Neural progenitor cell (in vitro differentiated cells): ENCODE data around the gene R3HDM4. TPM values are rescaled to one million over a fixed set of nuclear protein-coding genes. Genes with fewer than 3 reads are reported as not detected.

Experiments
- DNase-seq: peaks from one replicate; pipeline ENCODE4 v3.0.0-alpha.2; 2016; ENCODE audit warnings: low spot score
- H2AFZ ChIP-seq: fragments of 200-600 bp; sonication (generic); replicated peaks from 2 replicates; pipeline ENCODE4 v1.6.1; 2016; ENCODE audit warnings: antibody characterized with exemption
- H3F3A ChIP-seq: fragments of 200-600 bp; sonication (generic); 2 replicates; pipeline ENCODE4 v1.6.1; 2016; ENCODE audit warnings: antibody characterized with exemption, low read depth
- H3K27ac ChIP-seq: fragments of 200-600 bp; sonication (generic); 2 replicates; pipeline ENCODE4 v1.5.1; 2016; ENCODE audit warnings: mild to moderate bottlenecking
- H3K27me3 ChIP-seq: fragments of 200-600 bp; sonication (generic); 2 replicates; pipeline ENCODE4 v1.6.1; 2016; ENCODE audit warnings: mild to moderate bottlenecking, moderate library complexity
- H3K36me3 ChIP-seq: fragments of 200-600 bp; sonication (generic); 2 replicates; pipeline ENCODE4 v1.5.1; 2016
- H3K4me1 ChIP-seq: fragments of 200-600 bp; sonication (generic); 2 replicates; pipeline ENCODE4 v1.6.1; 2016; ENCODE audit warnings: mixed run types
- H3K4me2 ChIP-seq: fragments of 200-600 bp; sonication (generic); 2 replicates; pipeline ENCODE4 v1.6.1; 2016
- H3K4me3 ChIP-seq: fragments of 200-600 bp; sonication (generic); 2 replicates; pipeline ENCODE4 v1.5.1; 2016
- H3K79me2 ChIP-seq: fragments of 200-600 bp; sonication (generic); 2 replicates; pipeline ENCODE4 v1.6.1; 2016; ENCODE audit warnings: low read depth
- H3K9ac ChIP-seq: fragments of 200-600 bp; sonication (generic); 2 replicates; pipeline ENCODE4 v1.6.1; 2016
- H3K9me3 ChIP-seq: fragments of 200-600 bp; sonication (generic); 2 replicates; pipeline ENCODE4 v1.5.1; 2016; ENCODE audit warnings: low read depth
- H4K20me1 ChIP-seq: fragments of 200-600 bp; sonication (generic); 2 replicates; pipeline ENCODE4 v1.6.1; 2016; ENCODE audit warnings: low read depth
- H3K27ac Mint-ChIP-seq: 3 replicates; pipeline ENCODE4 v1.8.0; 2021; ENCODE audit warnings: mixed read lengths
- H3K27me3 Mint-ChIP-seq: 2 replicates; pipeline ENCODE4 v1.8.0; 2022; ENCODE audit warnings: low read depth, mild to moderate bottlenecking, inconsistent platforms, moderate library complexity, mixed read lengths; ENCODE audit not compliant: insufficient read depth
- H3K36me3 Mint-ChIP-seq: 3 replicates; pipeline ENCODE4 v1.8.0; 2021; ENCODE audit warnings: mixed read lengths
- H3K4me1 Mint-ChIP-seq: 3 replicates; pipeline ENCODE4 v1.8.0; 2021; ENCODE audit warnings: mixed read lengths
- H3K4me3 Mint-ChIP-seq: 3 replicates; pipeline ENCODE4 v1.8.0; 2021; ENCODE audit warnings: mild to moderate bottlenecking, moderate library complexity, mixed read lengths
- H3K9me3 Mint-ChIP-seq: 3 replicates; pipeline ENCODE4 v1.8.0; 2020; ENCODE audit warnings: mixed read lengths
- EZH2 ChIP-seq: fragments of 200-600 bp; sonication (generic); IDR thresholded peaks from 2 replicates; pipeline ENCODE4 v1.6.1; 2017; ENCODE audit warnings: antibody characterized with exemption, mild to moderate bottlenecking, moderate library complexity
- EZH2phosphoT487 ChIP-seq: fragments of 200-600 bp; sonication (generic); IDR thresholded peaks from 2 replicates; pipeline ENCODE4 v1.6.1; 2017; ENCODE audit warnings: antibody characterized with exemption
- total RNA-seq: library from RNA; depleted of rRNA; stranded (reverse); fragments of >200 nt; gene quantifications from 2 replicates; pipeline ENCODE4 v1.2.3, GENCODE V29; 2015; ENCODE audit warnings: low replicate concordance
- TF ChIP-seq, protein P1 (sequence below): fragments of 200-600 bp; sonication (generic); IDR thresholded peaks from 2 replicates; pipeline ENCODE4 v1.5.1; 2017; ENCODE audit warnings: antibody characterized with exemption, mild to moderate bottlenecking

Gene R3HDM4
- total RNA-seq, 1 donor from 2014 or later = 22.7 TPM

GRCh38 chr19:952049-952679 lies 39.1 kb upstream of the R3HDM4 start:
- Histone ChIP-seq H3K4me2 (peak overlapping the region; percentile 38), H3K9me3 (no peaks in the 10 kb centered on the region), H3K79me2 (peaks cover 69% of the 10 kb centered on the region), H3K27me3 (no peaks in the 10 kb centered on the region), H3K36me3 (no peaks in the 10 kb centered on the region), H3K27ac (peak overlapping the region; percentile 58), H3K4me1 (peaks cover 42% of the 10 kb centered on the region), H4K20me1 (peaks cover 87% of the 10 kb centered on the region), H3K4me3 (no peak overlapping the region), H2AFZ (no peak overlapping the region), H3F3A (peaks cover 26% of the 10 kb centered on the region), H3K9ac (no peak overlapping the region)
- no peak overlapping the region for H3K4me3 Mint-ChIP-seq
- H3K9me3 Mint-ChIP-seq = no peaks in the 10 kb centered on the region
- no peaks in the 10 kb centered on the region for H3K36me3 Mint-ChIP-seq
- no peak for DNase-seq
- no peak overlapping the region for H3K27ac Mint-ChIP-seq
- H3K27me3 Mint-ChIP-seq = peaks cover 2% of the 10 kb centered on the region
- TF ChIP-seq EZH2 (no peak), EZH2phosphoT487 (no peak)
- TF ChIP-seq, protein P1, sequence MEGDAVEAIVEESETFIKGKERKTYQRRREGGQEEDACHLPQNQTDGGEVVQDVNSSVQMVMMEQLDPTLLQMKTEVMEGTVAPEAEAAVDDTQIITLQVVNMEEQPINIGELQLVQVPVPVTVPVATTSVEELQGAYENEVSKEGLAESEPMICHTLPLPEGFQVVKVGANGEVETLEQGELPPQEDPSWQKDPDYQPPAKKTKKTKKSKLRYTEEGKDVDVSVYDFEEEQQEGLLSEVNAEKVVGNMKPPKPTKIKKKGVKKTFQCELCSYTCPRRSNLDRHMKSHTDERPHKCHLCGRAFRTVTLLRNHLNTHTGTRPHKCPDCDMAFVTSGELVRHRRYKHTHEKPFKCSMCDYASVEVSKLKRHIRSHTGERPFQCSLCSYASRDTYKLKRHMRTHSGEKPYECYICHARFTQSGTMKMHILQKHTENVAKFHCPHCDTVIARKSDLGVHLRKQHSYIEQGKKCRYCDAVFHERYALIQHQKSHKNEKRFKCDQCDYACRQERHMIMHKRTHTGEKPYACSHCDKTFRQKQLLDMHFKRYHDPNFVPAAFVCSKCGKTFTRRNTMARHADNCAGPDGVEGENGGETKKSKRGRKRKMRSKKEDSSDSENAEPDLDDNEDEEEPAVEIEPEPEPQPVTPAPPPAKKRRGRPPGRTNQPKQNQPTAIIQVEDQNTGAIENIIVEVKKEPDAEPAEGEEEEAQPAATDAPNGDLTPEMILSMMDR = no peak
- peaks cover 32% of the 10 kb centered on the region for H3K4me1 Mint-ChIP-seq

DNA sequence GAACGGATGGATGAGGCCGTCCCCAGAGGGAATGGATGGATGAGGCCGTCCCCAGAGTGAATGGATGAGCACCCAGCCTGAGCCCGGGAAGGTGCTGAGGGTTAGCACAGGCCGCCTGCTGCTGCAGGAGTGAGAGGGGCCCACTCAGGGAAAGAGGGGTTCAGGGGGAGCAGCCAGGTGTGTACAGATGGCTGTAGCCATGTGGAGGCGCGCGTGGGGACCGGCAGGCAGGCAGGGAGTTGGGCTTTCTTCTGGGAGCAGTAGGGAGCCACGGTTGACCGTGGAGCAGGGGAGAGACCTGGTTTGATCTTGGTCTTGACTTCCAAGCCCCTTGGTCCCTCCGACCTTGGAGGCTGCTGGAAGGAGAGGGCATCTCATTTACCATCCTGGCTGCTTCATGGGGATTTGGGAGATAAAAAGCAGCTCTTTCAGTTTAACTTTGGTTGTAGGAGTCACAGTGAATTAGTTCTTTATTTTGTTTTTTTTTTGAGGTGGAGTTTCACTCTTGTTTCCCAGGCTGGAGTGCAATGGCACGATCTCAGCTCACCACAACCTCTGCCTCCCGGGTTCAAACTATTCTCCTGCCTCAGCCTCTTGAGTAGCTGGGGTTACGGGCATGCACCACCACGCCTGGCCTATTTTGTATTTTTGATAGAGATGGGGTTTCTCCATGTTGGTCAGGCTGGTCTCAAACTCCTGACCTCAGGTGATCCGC lies 37.5 kb upstream of the R3HDM4 start:
- Histone ChIP-seq H3K4me1 (peaks cover 31% of the 10 kb centered on the region), H3K4me3 (no peak overlapping the region), H3K4me2 (no peak overlapping the region), H3K79me2 (peaks cover 77% of the 10 kb centered on the region), H4K20me1 (peaks cover 90% of the 10 kb centered on the region), H3K27ac (no peak overlapping the region), H3K27me3 (no peaks in the 10 kb centered on the region), H3F3A (peaks cover 9% of the 10 kb centered on the region), H2AFZ (no peak overlapping the region), H3K9me3 (no peaks in the 10 kb centered on the region), H3K9ac (no peak overlapping the region), H3K36me3 (no peaks in the 10 kb centered on the region)
- no peak for DNase-seq
- Mint-ChIP-seq H3K27ac (no peak overlapping the region), H3K4me1 (peaks cover 23% of the 10 kb centered on the region), H3K27me3 (peaks cover 2% of the 10 kb centered on the region), H3K9me3 (no peaks in the 10 kb centered on the region), H3K4me3 (no peak overlapping the region), H3K36me3 (no peaks in the 10 kb centered on the region)
- TF ChIP-seq EZH2phosphoT487 (no peak), EZH2 (no peak)
- TF ChIP-seq, protein P1 = no peak

- Mint-ChIP-seq H3K4me1 (peaks cover 14% of the 10 kb centered on the region), H3K27me3 (peaks cover 2% of the 10 kb centered on the region), H3K9me3 (no peaks in the 10 kb centered on the region), H3K36me3 (peaks cover 1% of the 10 kb centered on the region), H3K4me3 (no peak overlapping the region), H3K27ac (no peak overlapping the region)
- Histone ChIP-seq H3K9me3 (no peaks in the 10 kb centered on the region), H3K79me2 (peaks cover 77% of the 10 kb centered on the region), H3F3A (peaks cover under 1% of the 10 kb centered on the region), H3K36me3 (no peaks in the 10 kb centered on the region), H2AFZ (no peak overlapping the region), H3K4me2 (no peak overlapping the region), H3K9ac (no peak overlapping the region), H3K27me3 (no peaks in the 10 kb centered on the region), H3K27ac (no peak overlapping the region), H4K20me1 (peaks cover 92% of the 10 kb centered on the region), H3K4me3 (no peak overlapping the region), H3K4me1 (peaks cover 16% of the 10 kb centered on the region)
- DNase-seq = no peak
- no peak for TF ChIP-seq EZH2
- TF ChIP-seq, protein P1 = no peak
- no peak for TF ChIP-seq EZH2phosphoT487
These were observed 36.0 kb upstream of the R3HDM4 start for GRCh38 chr19:948842-949496.
